Adrenal gland (tissue), 5 donors: ENCODE results near the gene OR56A1.

Experiments
- CTCF ChIP-seq, 6 experiments: fragments of 450-650 bp in 4 of 6; fragments of 200-600 bp in 2 of 6; sonication (generic) in 1 of 6; IDR thresholded peaks; 1 replicate in 5 of 6; 2 replicates in 1 of 6; pipeline versions ENCODE4 v1.5.1 to v1.8.0; 2016 to 2021; ENCODE audit warnings: antibody characterized with exemption in 6 of 6, mild to moderate bottlenecking in 2 of 6, moderate library complexity in 1 of 6
- POLR2A ChIP-seq, 2 donors: fragments of 450-650 bp; IDR thresholded peaks; one replicate each; pipeline ENCODE4 v1.6.1; 2017; ENCODE audit warnings: antibody characterized with exemption in 2 of 2, mild to moderate bottlenecking in 2 of 2, moderate library complexity in 1 of 2
- donor health status: DM: no; HTN: no; CAD: no.

DNA sequence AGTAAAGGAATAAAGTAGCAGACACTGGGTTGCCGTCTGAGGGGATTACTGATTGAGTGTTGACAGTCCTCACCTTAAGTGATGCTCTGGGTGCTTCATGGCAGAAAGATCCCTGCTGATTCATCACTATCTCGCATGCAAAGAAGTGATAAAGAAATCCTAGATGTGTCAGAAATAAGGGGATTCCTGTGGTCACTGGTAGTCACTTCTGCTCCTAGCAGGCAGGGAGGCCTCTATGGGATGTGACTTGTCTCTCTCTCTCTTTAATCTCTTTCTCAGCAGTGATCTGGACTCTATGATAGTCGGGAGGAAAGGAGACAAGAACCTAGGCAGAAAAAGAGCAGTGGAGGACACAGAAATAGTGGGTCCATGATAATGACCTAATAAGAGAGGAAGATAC lies 30.9 kb upstream of the OR56A1 start:
- TF ChIP-seq POLR2A (IDR thresholded peaks at IDR 0.05) (no peak), CTCF (IDR thresholded peaks at IDR 0.05) (no peak)
